Measurements from ENCODE around the gene VPS51. TPM values are rescaled to one million over a fixed set of nuclear protein-coding genes. Genes with fewer than 3 reads are reported as not detected.

Gene VPS51
- total RNA-seq, 1 donor, result 211 TPM

GRCh38 chr11:65131417-65131776 is 35.4 kb downstream of the VPS51 start:
- no peak overlapping the region for H3K4me3 ChIP-seq (ENCODE audit: low read depth, low read length)
- no peak for TF ChIP-seq CTCF (IDR thresholded peaks at IDR 0.05; ENCODE audit: insufficient read depth, low read length)
- no peak for DNase-seq (ENCODE audit: low read depth)

- no peak for TF ChIP-seq CTCF (IDR thresholded peaks at IDR 0.05; ENCODE audit: insufficient read depth, low read length)
- DNase-seq (ENCODE audit: low read depth), result no peak
- H3K4me3 ChIP-seq (ENCODE audit: low read depth, low read length), result no peak overlapping the region
Measured at GRCh38 chr11:65131895-65132237, 35.9 kb downstream of the VPS51 start.

GRCh38 chr11:65132238-65132987 is 36.4 kb downstream of the VPS51 start:
- TF ChIP-seq CTCF (IDR thresholded peaks at IDR 0.05; ENCODE audit: insufficient read depth, low read length), result no peak
- peak overlapping the region; percentile 94 for H3K4me3 ChIP-seq (ENCODE audit: low read depth, low read length)
- no peak for DNase-seq (ENCODE audit: low read depth)

GRCh38 chr11:65132988-65133700 is 37.1 kb downstream of the VPS51 start:
- H3K4me3 ChIP-seq (ENCODE audit: low read depth, low read length), result peak overlapping the region; percentile 94
- DNase-seq (ENCODE audit: low read depth), result no peak
- no peak for TF ChIP-seq CTCF (IDR thresholded peaks at IDR 0.05; ENCODE audit: insufficient read depth, low read length)

- no peak for TF ChIP-seq CTCF (IDR thresholded peaks at IDR 0.05; ENCODE audit: insufficient read depth, low read length)
- peak; percentile 44 for DNase-seq (ENCODE audit: low read depth)
- peak overlapping the region; percentile 94 for H3K4me3 ChIP-seq (ENCODE audit: low read depth, low read length)
Measured at GRCh38 chr11:65133724-65134123, 37.7 kb downstream of the VPS51 start.

GRCh38 chr11:65134240-65134951 is 38.4 kb downstream of the VPS51 start, which contains the start of gene SYVN1:
TSS of gene SYVN1 (minus strand) at chr11:65134519. CDS start at chr11:65133601, 918 bp downstream.
- peak; percentile 87 for DNase-seq (ENCODE audit: low read depth)
- peak within 1 kb of the TSS; percentile 94 for H3K4me3 ChIP-seq (ENCODE audit: low read depth, low read length)
- no peak for TF ChIP-seq CTCF (IDR thresholded peaks at IDR 0.05; ENCODE audit: insufficient read depth, low read length)
